GM06990 (cell line): Measurements from ENCODE around the gene BTBD17.

ENCODE experiments used
- DNase-seq: peaks from one replicate; pipeline ENCODE4 v3.0.0-alpha.2; 2011; ENCODE audit not compliant: insufficient read length; ENCODE audit errors: extremely low read depth
- H3K27me3 ChIP-seq: replicated peaks from 2 replicates; pipeline ENCODE4 v1.6.0; 2011; ENCODE audit warnings: low read length; ENCODE audit not compliant: control insufficient read depth, insufficient read depth
- H3K36me3 ChIP-seq: 2 replicates; pipeline ENCODE4 v1.5.1; 2011; ENCODE audit warnings: low read length; ENCODE audit not compliant: control insufficient read depth, insufficient read depth
- H3K4me3 ChIP-seq: replicated peaks from 2 replicates; pipeline ENCODE4 v1.5.1; 2011; ENCODE audit warnings: low read depth, mild to moderate bottlenecking, control low read depth, low read length
- CTCF ChIP-seq: IDR thresholded peaks from 2 replicates; pipeline ENCODE4 v1.5.1; 2011; ENCODE audit warnings: low read length, control low read depth, mild to moderate bottlenecking, inconsistent platforms; ENCODE audit not compliant: insufficient read depth, poor library complexity, severe bottlenecking

BTBD17 gene

GRCh38 chr17:74404789-74405188, 43.1 kb upstream of the BTBD17 start:
- H3K27me3 ChIP-seq, result no peaks in the 10 kb centered on the region; the same call in none of the 2 replicates
- TF ChIP-seq CTCF, result no peak
- no peaks in the 10 kb centered on the region for H3K36me3 ChIP-seq

GRCh38 chr17:74404218-74404617, 42.5 kb upstream of the BTBD17 start:
- H3K4me3 ChIP-seq, result no peak overlapping the region
- DNase-seq, result no peak
- no peaks in the 10 kb centered on the region; the same call in none of the 2 replicates for H3K27me3 ChIP-seq
- no peak for TF ChIP-seq CTCF
- H3K36me3 ChIP-seq, result no peaks in the 10 kb centered on the region

More at GRCh38 chr17:74404789-74405188, 43.1 kb upstream of the BTBD17 start:
- no peak overlapping the region for H3K4me3 ChIP-seq
- DNase-seq, result no peak

GRCh38 chr17:74403512-74404137, 42.0 kb upstream of the BTBD17 start:
- no peak for DNase-seq
- no peaks in the 10 kb centered on the region for H3K36me3 ChIP-seq
- TF ChIP-seq CTCF, result no peak
- H3K4me3 ChIP-seq, result no peak overlapping the region
- H3K27me3 ChIP-seq, result no peaks in the 10 kb centered on the region; the same call in none of the 2 replicates

- Histone ChIP-seq H3K4me3 (no peak overlapping the region), H3K27me3 (no peaks in the 10 kb centered on the region; the same call in 1 of the 2 replicates), H3K36me3 (no peaks in the 10 kb centered on the region)
- no peak for DNase-seq
- no peak for TF ChIP-seq CTCF
These were observed 40.4 kb upstream of the BTBD17 start for GRCh38 chr17:74402048-74402447.

- no peak for DNase-seq
- no peak for TF ChIP-seq CTCF
- no peak overlapping the region for H3K4me3 ChIP-seq
These were observed 34.9 kb upstream of the BTBD17 start for GRCh38 chr17:74396567-74396966.

GRCh38 chr17:74394977-74395376, 33.3 kb upstream of the BTBD17 start:
- DNase-seq, result no peak
- no peak for TF ChIP-seq CTCF
- H3K4me3 ChIP-seq, result no peak overlapping the region
- no peaks in the 10 kb centered on the region for H3K36me3 ChIP-seq
- no peaks in the 10 kb centered on the region for H3K27me3 ChIP-seq

More at GRCh38 chr17:74396567-74396966, 34.9 kb upstream of the BTBD17 start:
- H3K36me3 ChIP-seq, result no peaks in the 10 kb centered on the region
- H3K27me3 ChIP-seq, result no peaks in the 10 kb centered on the region
